ENCODE results near the gene DCLK1. TPM values are rescaled to one million over a fixed set of nuclear protein-coding genes. Genes with fewer than 3 reads are reported as not detected.

DCLK1 gene
- total RNA-seq, 1 donor from 2014 or later = 6.4 TPM

GRCh38 chr13:36088001-36088400 lies 43.2 kb downstream of the DCLK1 start:
- no peaks in the 10 kb centered on the region for H4K20me1 ChIP-seq (ENCODE audit: low read depth)
- no peaks in the 10 kb centered on the region for H3F3A ChIP-seq (ENCODE audit: low read depth)
- H3K27ac ChIP-seq = no peak overlapping the region
- no peak overlapping the region for H3K9ac ChIP-seq
- Mint-ChIP-seq H3K4me3 (no peak overlapping the region), H3K9me3 (peaks cover 4% of the 10 kb centered on the region), H3K27ac (no peak overlapping the region), H3K4me1 (peaks cover 14% of the 10 kb centered on the region), H3K27me3 (ENCODE audit: insufficient read depth, low read depth) (no peaks in the 10 kb centered on the region), H3K36me3 (peaks cover 9% of the 10 kb centered on the region)
- H3K9me3 ChIP-seq (ENCODE audit: low read depth) = no peaks in the 10 kb centered on the region
- H3K27me3 ChIP-seq = no peaks in the 10 kb centered on the region
- no peak overlapping the region for H2AFZ ChIP-seq (replicated peaks)
- no peak for DNase-seq (ENCODE audit: low spot score)
- H3K79me2 ChIP-seq (ENCODE audit: low read depth) = no peaks in the 10 kb centered on the region
- H3K4me1 ChIP-seq = no peaks in the 10 kb centered on the region
- no peak overlapping the region for H3K4me3 ChIP-seq
- TF ChIP-seq EZH2phosphoT487 (IDR thresholded peaks at IDR 0.05) (no peak), EZH2 (IDR thresholded peaks at IDR 0.05) (no peak), CTCF (IDR thresholded peaks at IDR 0.05) (no peak)
- no peaks in the 10 kb centered on the region for H3K36me3 ChIP-seq
- no peak overlapping the region for H3K4me2 ChIP-seq

- H3K36me3 Mint-ChIP-seq = peaks cover 4% of the 10 kb centered on the region
- H4K20me1 ChIP-seq (ENCODE audit: low read depth) = no peaks in the 10 kb centered on the region
- no peak overlapping the region for H3K4me3 ChIP-seq
- no peaks in the 10 kb centered on the region for H3K9me3 Mint-ChIP-seq
- H3K4me1 ChIP-seq = peaks cover 5% of the 10 kb centered on the region
- peaks cover 14% of the 10 kb centered on the region for H3K4me1 Mint-ChIP-seq
- DNase-seq (ENCODE audit: low spot score) = peak; percentile 24
- no peaks in the 10 kb centered on the region for H3K27me3 Mint-ChIP-seq (ENCODE audit: insufficient read depth, low read depth)
- no peak overlapping the region for H3K27ac Mint-ChIP-seq
- H3K27me3 ChIP-seq = no peaks in the 10 kb centered on the region
- no peak overlapping the region for H3K4me3 Mint-ChIP-seq
- H3K36me3 ChIP-seq = no peaks in the 10 kb centered on the region
- no peak overlapping the region for H3K4me2 ChIP-seq
- no peaks in the 10 kb centered on the region for H3K79me2 ChIP-seq (ENCODE audit: low read depth)
- no peak overlapping the region for H3K27ac ChIP-seq
- H3F3A ChIP-seq (ENCODE audit: low read depth) = no peaks in the 10 kb centered on the region
- no peak overlapping the region for H2AFZ ChIP-seq (replicated peaks)
- TF ChIP-seq EZH2phosphoT487 (IDR thresholded peaks at IDR 0.05) = no peak
- peak; percentile 20 for TF ChIP-seq CTCF (IDR thresholded peaks at IDR 0.05)
- no peaks in the 10 kb centered on the region for H3K9me3 ChIP-seq (ENCODE audit: low read depth)
- no peak overlapping the region for H3K9ac ChIP-seq
These were observed 45.1 kb downstream of the DCLK1 start for GRCh38 chr13:36086117-36086516.

GRCh38 chr13:36084131-36084530 lies 47.1 kb downstream of the DCLK1 start:
- Mint-ChIP-seq H3K36me3 (no peaks in the 10 kb centered on the region), H3K4me1 (peaks cover 3% of the 10 kb centered on the region), H3K27me3 (ENCODE audit: insufficient read depth, low read depth) (no peaks in the 10 kb centered on the region), H3K27ac (no peak overlapping the region), H3K9me3 (peaks cover under 1% of the 10 kb centered on the region), H3K4me3 (no peak overlapping the region)
- Histone ChIP-seq H3K36me3 (no peaks in the 10 kb centered on the region), H3K27me3 (no peaks in the 10 kb centered on the region), H3K4me1 (peaks cover 5% of the 10 kb centered on the region), H3F3A (ENCODE audit: low read depth) (no peaks in the 10 kb centered on the region), H3K4me2 (no peak overlapping the region), H3K27ac (no peak overlapping the region), H3K9me3 (ENCODE audit: low read depth) (no peaks in the 10 kb centered on the region), H3K79me2 (ENCODE audit: low read depth) (no peaks in the 10 kb centered on the region), H3K9ac (no peak overlapping the region), H3K4me3 (no peak overlapping the region), H2AFZ (replicated peaks) (no peak overlapping the region), H4K20me1 (ENCODE audit: low read depth) (no peaks in the 10 kb centered on the region)
- TF ChIP-seq EZH2 (IDR thresholded peaks at IDR 0.05) (no peak), CTCF (IDR thresholded peaks at IDR 0.05) (no peak), EZH2phosphoT487 (IDR thresholded peaks at IDR 0.05) (no peak)
- DNase-seq (ENCODE audit: low spot score) = no peak
